B cell (primary cell): ENCODE results near the gene ATP1B2.

Source experiments
- CTCF ChIP-seq: fragments of 200-600 bp; IDR thresholded peaks from one replicate; pipeline ENCODE4 v1.8.0; 2022; ENCODE audit warnings: antibody characterized with exemption, mild to moderate bottlenecking
- EZH2 ChIP-seq: IDR thresholded peaks from 2 replicates; pipeline ENCODE4 v1.6.1; 2012; ENCODE audit warnings: borderline replicate concordance, low read depth, mild to moderate bottlenecking, moderate library complexity, low read length; ENCODE audit not compliant: insufficient read depth, poor library complexity, severe bottlenecking

- TF ChIP-seq CTCF, result no peak
- TF ChIP-seq EZH2, result no peak
Measured at GRCh38 chr17:7668482-7668881, 17.8 kb downstream of the ATP1B2 start.
